WTC11 (cell line): ENCODE data around the gene CXCL17.

ENCODE experiments used
- CREB1 ChIP-seq: sonication (generic); formaldehyde crosslinking; IDR thresholded peaks from 2 replicates; pipeline ENCODE4 v1.8.0; 2023; ENCODE audit warnings: mild to moderate bottlenecking, missing genetic modification reagents
- ELF4 ChIP-seq: sonication (generic); formaldehyde crosslinking; IDR thresholded peaks from 2 replicates; pipeline ENCODE4 v1.8.1; 2022; ENCODE audit warnings: low read depth, mild to moderate bottlenecking, moderate library complexity, missing genetic modification reagents
- NR2C2 ChIP-seq: sonication (generic); formaldehyde crosslinking; IDR thresholded peaks from 2 replicates; pipeline ENCODE4 v1.8.0; 2022; ENCODE audit warnings: mild to moderate bottlenecking, missing genetic modification reagents
- ZNF423 ChIP-seq: fragments of 250-450 bp; sonication (Bioruptor Pico); IDR thresholded peaks from 2 replicates; pipeline ENCODE4 v2.1.2; 2022; ENCODE audit warnings: mild to moderate bottlenecking, moderate library complexity
- TF ChIP-seq, protein P1 (sequence below): sonication (generic); formaldehyde crosslinking; IDR thresholded peaks from 2 replicates; pipeline ENCODE4 v1.8.0; 2022; ENCODE audit warnings: mild to moderate bottlenecking, missing genetic modification reagents
- TF ChIP-seq, protein P2 (sequence below): sonication (generic); formaldehyde crosslinking; IDR thresholded peaks from 2 replicates; pipeline ENCODE4 v1.8.1; 2022; ENCODE audit warnings: mild to moderate bottlenecking, moderate library complexity, missing genetic modification reagents
- TF ChIP-seq, protein P3 (sequence below): sonication (generic); formaldehyde crosslinking; IDR thresholded peaks from 2 replicates; pipeline ENCODE4 v1.8.1; 2022; ENCODE audit warnings: missing genetic modification reagents, borderline replicate concordance
- TF ChIP-seq, protein P4 (sequence below): fragments of 200-600 bp; IDR thresholded peaks from 2 replicates; pipeline ENCODE4 v1.8.0; 2022; ENCODE audit warnings: antibody characterized with exemption
- TF ChIP-seq, protein P5 (sequence below): sonication (generic); formaldehyde crosslinking; conservative IDR thresholded peaks from 2 replicates; pipeline ENCODE4 v1.8.1; 2023; ENCODE audit warnings: mild to moderate bottlenecking, low read depth, missing genetic modification reagents, moderate library complexity
- TF ChIP-seq, protein P6 (sequence below): sonication (generic); formaldehyde crosslinking; IDR thresholded peaks from 2 replicates; pipeline ENCODE4 v1.8.0; 2022; ENCODE audit warnings: mild to moderate bottlenecking, missing genetic modification reagents
- TF ChIP-seq, protein P7 (sequence below): sonication (generic); formaldehyde crosslinking; IDR thresholded peaks from 2 replicates; pipeline ENCODE4 v1.8.1; 2022; ENCODE audit warnings: low read depth, missing genetic modification reagents, borderline replicate concordance
- TF ChIP-seq, protein P8 (sequence below): sonication (generic); formaldehyde crosslinking; IDR thresholded peaks from 2 replicates; pipeline ENCODE4 v1.8.1; 2023; ENCODE audit warnings: mild to moderate bottlenecking, missing genetic modification reagents, moderate library complexity
- TF ChIP-seq, protein P9 (sequence below): sonication (generic); formaldehyde crosslinking; IDR thresholded peaks from 2 replicates; pipeline ENCODE4 v1.8.1; 2023; ENCODE audit warnings: mild to moderate bottlenecking, missing genetic modification reagents

DNA sequence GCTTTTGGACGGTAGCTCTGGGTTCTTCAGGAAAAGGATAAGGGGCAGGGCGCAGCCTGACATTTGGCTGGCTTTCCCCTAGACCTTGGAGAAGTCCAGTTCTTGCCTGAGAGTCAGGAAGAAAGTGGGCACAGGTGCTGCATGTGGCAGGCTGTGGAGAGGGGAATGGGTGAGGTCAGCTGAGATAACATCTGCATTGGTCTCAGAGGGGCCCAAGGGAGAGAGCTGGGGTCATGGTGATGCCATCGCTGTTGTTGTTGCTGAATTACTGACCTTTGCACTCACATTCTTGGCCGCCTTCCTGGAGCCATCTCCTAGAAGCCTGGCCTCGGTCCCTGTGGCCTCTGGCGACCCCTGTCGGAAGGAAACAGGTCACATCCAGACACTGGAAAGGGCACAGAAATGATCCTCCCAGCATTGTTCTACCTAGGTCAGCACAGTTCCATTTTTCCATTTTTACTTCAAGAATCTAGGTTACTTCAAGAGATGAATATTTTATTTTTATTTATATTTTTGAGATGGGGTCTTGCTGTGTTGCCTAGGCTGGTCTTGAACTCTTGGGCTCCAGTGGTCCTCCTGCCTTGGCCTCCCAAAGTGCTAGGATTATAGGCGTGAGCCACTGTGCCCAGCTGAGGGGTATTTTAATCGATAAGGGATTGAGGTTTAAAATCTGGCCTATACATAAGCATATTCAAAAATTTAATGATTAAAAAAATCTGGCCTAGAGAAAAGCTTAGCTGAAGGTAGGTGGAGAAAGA lies 9.1 kb downstream of the CXCL17 start:
- TF ChIP-seq, protein P1, sequence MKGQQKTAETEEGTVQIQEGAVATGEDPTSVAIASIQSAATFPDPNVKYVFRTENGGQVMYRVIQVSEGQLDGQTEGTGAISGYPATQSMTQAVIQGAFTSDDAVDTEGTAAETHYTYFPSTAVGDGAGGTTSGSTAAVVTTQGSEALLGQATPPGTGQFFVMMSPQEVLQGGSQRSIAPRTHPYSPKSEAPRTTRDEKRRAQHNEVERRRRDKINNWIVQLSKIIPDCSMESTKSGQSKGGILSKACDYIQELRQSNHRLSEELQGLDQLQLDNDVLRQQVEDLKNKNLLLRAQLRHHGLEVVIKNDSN = no peak
- TF ChIP-seq, protein P2, sequence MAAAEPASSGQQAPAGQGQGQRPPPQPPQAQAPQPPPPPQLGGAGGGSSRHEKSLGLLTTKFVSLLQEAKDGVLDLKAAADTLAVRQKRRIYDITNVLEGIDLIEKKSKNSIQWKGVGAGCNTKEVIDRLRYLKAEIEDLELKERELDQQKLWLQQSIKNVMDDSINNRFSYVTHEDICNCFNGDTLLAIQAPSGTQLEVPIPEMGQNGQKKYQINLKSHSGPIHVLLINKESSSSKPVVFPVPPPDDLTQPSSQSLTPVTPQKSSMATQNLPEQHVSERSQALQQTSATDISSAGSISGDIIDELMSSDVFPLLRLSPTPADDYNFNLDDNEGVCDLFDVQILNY (CRISPR knock-in tag) = no peak
- TF ChIP-seq, protein P3, sequence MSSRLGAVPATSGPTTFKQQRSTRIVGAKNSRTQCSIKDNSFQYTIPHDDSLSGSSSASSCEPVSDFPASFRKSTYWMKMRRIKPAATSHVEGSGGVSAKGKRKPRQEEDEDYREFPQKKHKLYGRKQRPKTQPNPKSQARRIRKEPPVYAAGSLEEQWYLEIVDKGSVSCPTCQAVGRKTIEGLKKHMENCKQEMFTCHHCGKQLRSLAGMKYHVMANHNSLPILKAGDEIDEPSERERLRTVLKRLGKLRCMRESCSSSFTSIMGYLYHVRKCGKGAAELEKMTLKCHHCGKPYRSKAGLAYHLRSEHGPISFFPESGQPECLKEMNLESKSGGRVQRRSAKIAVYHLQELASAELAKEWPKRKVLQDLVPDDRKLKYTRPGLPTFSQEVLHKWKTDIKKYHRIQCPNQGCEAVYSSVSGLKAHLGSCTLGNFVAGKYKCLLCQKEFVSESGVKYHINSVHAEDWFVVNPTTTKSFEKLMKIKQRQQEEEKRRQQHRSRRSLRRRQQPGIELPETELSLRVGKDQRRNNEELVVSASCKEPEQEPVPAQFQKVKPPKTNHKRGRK (CRISPR knock-in tag) = no peak
- TF ChIP-seq, protein P4, sequence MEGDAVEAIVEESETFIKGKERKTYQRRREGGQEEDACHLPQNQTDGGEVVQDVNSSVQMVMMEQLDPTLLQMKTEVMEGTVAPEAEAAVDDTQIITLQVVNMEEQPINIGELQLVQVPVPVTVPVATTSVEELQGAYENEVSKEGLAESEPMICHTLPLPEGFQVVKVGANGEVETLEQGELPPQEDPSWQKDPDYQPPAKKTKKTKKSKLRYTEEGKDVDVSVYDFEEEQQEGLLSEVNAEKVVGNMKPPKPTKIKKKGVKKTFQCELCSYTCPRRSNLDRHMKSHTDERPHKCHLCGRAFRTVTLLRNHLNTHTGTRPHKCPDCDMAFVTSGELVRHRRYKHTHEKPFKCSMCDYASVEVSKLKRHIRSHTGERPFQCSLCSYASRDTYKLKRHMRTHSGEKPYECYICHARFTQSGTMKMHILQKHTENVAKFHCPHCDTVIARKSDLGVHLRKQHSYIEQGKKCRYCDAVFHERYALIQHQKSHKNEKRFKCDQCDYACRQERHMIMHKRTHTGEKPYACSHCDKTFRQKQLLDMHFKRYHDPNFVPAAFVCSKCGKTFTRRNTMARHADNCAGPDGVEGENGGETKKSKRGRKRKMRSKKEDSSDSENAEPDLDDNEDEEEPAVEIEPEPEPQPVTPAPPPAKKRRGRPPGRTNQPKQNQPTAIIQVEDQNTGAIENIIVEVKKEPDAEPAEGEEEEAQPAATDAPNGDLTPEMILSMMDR = peak; percentile 59; the same call in 1 of the 2 replicates
- TF ChIP-seq CREB1 (CRISPR knock-in tag) (no peak), ELF4 (no peak), ZNF423 (CRISPR knock-in tag) (no peak), NR2C2 (CRISPR knock-in tag) (peak; percentile 76)
- TF ChIP-seq, protein P5, sequence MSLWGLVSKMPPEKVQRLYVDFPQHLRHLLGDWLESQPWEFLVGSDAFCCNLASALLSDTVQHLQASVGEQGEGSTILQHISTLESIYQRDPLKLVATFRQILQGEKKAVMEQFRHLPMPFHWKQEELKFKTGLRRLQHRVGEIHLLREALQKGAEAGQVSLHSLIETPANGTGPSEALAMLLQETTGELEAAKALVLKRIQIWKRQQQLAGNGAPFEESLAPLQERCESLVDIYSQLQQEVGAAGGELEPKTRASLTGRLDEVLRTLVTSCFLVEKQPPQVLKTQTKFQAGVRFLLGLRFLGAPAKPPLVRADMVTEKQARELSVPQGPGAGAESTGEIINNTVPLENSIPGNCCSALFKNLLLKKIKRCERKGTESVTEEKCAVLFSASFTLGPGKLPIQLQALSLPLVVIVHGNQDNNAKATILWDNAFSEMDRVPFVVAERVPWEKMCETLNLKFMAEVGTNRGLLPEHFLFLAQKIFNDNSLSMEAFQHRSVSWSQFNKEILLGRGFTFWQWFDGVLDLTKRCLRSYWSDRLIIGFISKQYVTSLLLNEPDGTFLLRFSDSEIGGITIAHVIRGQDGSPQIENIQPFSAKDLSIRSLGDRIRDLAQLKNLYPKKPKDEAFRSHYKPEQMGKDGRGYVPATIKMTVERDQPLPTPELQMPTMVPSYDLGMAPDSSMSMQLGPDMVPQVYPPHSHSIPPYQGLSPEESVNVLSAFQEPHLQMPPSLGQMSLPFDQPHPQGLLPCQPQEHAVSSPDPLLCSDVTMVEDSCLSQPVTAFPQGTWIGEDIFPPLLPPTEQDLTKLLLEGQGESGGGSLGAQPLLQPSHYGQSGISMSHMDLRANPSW (CRISPR knock-in tag) = no peak
- TF ChIP-seq, protein P6, sequence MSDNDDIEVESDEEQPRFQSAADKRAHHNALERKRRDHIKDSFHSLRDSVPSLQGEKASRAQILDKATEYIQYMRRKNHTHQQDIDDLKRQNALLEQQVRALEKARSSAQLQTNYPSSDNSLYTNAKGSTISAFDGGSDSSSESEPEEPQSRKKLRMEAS (CRISPR knock-in tag) = no peak
- TF ChIP-seq, protein P7, sequence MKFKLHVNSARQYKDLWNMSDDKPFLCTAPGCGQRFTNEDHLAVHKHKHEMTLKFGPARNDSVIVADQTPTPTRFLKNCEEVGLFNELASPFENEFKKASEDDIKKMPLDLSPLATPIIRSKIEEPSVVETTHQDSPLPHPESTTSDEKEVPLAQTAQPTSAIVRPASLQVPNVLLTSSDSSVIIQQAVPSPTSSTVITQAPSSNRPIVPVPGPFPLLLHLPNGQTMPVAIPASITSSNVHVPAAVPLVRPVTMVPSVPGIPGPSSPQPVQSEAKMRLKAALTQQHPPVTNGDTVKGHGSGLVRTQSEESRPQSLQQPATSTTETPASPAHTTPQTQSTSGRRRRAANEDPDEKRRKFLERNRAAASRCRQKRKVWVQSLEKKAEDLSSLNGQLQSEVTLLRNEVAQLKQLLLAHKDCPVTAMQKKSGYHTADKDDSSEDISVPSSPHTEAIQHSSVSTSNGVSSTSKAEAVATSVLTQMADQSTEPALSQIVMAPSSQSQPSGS (CRISPR knock-in tag) = no peak
- TF ChIP-seq, protein P8, sequence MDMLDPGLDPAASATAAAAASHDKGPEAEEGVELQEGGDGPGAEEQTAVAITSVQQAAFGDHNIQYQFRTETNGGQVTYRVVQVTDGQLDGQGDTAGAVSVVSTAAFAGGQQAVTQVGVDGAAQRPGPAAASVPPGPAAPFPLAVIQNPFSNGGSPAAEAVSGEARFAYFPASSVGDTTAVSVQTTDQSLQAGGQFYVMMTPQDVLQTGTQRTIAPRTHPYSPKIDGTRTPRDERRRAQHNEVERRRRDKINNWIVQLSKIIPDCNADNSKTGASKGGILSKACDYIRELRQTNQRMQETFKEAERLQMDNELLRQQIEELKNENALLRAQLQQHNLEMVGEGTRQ (CRISPR knock-in tag) = no peak
- TF ChIP-seq, protein P9, sequence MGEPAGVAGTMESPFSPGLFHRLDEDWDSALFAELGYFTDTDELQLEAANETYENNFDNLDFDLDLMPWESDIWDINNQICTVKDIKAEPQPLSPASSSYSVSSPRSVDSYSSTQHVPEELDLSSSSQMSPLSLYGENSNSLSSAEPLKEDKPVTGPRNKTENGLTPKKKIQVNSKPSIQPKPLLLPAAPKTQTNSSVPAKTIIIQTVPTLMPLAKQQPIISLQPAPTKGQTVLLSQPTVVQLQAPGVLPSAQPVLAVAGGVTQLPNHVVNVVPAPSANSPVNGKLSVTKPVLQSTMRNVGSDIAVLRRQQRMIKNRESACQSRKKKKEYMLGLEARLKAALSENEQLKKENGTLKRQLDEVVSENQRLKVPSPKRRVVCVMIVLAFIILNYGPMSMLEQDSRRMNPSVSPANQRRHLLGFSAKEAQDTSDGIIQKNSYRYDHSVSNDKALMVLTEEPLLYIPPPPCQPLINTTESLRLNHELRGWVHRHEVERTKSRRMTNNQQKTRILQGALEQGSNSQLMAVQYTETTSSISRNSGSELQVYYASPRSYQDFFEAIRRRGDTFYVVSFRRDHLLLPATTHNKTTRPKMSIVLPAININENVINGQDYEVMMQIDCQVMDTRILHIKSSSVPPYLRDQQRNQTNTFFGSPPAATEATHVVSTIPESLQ (CRISPR knock-in tag) = no peak
